HG02571 (cell line): ENCODE results near the gene ZMYND8.
"Not testable (repeated sequence)": the region's sequence is repeated elsewhere in the genome, so short reads cannot be mapped to it uniquely, and the experiment has no call there.

Experiments
- ATAC-seq: cut with Tn5 transposase; IDR thresholded peaks from one replicate; pipeline ENCODE4 v1.9.1; 2021; ENCODE audit warnings: mild to moderate bottlenecking, moderate library complexity; ENCODE audit not compliant: unreplicated experiment

Gene ZMYND8

DNA sequence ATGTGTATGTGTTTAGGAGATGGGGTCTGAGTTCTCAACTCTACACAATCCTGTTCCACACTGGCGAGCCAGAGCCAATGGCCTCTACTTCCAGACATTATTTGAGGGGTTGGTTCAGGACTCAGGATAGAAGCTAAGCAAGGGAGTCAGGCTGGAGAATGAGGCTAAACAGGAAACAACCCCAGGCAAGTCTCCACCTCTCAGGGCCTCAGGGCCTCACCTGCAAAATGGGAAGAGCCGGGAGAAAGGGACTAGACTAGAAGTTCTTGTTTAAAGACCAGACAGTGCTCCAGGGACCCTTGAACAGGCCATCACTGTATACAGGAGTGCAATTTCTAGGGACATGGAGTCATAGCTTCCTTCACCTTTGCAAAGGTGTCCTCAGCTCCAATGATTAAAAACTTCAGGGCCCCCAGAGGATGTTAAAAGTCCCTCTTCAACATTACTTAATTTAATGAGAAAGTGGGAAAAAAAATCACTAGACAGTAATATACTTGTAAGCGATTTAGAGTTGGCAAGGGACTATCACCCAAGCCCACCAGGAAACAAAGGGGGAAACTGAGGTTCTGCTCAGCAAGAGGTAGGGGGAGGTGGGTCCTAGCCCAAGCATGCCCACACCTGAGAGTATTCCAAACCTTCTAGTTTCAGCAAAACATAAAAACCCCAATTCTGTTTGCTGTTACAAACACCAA lies 41.7 kb downstream of the ZMYND8 start:
- no peak for ATAC-seq

DNA sequence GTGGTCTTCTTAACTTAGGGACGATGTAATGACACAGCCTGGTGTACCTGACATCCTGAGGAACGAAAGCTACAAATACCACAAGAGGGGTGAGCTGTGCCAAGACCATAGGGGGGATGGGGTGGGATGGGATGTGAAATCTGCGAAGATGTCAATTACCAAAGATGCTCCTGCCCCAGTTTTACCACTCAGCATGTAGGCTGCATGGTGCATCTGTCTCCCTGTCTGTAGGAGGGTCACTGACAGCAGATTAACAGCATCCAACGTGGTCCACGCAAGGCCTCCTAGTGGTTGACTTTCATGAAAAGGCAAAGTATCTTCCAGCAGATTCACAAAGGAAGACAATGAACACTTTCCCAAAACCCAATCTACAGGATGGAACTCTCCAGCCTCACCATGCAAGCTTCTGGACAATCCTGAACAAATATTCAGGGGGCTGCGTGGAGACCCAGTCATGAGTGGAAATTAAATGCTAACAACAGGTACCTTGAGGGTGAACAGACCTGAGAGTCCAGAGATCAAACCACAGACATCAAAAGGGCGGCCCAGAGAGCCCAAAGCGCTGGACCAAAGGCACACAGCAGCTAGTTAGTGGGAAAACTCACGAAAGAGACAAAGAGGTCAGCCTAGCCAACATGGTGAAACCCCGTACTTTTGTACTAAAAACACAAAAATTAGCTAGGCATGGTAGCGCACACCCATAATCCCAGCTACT lies 44.4 kb downstream of the ZMYND8 start:
- no peak for ATAC-seq

DNA sequence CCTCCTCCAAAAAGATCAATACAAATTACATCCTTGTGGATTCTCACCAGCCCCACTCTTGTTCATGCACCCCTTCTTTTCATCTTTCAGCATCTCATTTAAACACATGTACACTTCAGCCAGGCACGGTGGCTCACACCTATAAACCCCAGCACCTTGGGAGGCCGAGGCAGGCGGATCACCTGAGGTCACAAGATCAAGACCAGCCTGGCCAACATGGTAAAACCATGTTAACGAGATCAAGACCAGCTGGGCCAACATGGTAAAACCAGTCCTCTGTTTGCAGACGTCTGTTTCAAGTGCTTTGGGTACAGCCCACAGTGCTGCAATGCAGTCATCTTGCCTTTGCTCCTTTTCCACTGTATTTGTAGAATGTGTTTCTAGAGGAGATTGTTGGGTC lies 45.3 kb downstream of the ZMYND8 start:
- ATAC-seq: no peak

DNA sequence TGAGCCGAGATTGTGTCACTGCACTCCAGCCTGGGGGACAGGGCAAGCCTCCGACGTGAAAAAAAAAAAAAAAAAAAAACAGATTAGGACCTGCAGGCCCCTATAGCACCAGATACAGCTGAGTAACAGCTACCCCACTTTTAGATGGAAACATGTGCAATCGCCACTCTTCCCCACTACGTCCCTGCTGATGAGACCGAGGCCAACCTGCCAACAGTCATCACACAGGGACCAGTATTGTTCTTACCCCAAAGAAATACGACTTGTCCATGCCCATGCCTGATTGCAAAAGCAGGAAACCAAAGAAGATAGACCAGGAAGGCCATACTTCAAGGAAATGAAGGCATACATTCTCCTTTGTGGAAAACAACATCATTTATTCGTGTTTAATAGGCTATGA lies 45.8 kb downstream of the ZMYND8 start:
- ATAC-seq: no peak

DNA sequence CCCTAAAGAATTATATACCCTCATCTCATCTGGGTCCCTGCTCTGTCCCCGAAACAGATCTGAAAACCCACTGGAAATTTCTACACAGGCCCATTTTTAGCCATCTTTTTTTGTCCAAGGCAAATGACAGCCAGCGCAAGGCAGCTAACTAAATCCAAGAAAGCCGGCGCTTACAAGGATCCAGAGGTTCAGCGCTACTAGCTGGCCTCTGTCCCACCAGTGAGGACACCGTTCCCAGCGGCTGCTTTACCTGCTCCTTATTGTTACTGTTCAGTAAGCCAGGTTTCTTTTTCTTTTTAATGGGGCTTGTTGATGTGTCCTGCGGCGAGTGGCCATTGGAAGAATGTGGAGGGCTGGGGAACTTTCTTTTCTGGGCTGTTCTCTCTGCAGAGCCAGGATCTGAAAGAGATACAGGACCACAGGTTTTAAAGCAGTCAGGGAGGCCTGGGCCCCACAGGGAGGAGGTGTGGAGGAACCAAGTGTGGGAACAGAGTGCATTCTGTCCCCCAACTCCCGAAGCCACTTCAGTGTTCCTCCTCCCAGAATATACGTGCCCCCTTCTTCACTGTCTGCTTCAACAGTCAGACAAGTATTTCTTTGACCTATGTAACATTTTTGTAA lies 46.6 kb downstream of the ZMYND8 start:
- ATAC-seq: no peak

DNA sequence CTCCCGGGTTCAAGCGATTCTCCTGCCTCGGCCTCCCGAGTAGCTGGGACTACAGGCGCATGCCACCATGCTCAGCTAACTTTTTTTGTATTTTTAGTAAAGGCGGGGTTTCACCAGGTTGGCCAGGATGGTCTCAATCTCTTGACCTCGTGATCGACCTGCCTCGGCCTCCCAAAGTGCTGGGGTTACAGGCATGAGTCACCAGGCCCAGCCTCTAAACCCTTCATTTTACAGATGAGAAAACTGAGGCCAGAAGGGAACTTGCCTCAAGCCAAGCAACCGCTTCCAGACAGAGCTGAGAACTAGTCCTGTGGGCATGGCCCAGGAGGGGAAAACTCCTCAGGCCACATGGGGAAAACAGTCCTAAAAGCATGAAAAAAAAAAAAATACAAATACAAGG lies 47.1 kb downstream of the ZMYND8 start:
- ATAC-seq: no peak

DNA sequence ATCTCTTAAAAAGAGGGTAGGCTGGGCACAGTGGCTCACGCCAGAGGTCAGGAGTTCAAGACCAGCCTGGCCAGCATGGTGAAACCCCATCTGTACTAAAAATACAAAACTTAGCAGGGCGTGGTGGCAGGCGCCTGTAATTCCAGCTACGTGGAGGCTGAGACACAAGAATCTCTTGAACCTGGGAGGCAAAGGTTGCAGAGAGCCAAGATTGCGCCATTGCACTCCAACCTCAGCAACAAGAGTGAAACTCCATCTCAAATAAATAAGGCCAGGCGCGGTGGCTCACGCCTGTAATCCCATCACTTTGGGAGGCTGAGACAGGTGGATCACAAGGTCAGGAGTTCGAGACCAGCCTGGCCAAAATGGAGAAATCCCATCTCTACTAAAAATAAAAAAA lies 48.9 kb downstream of the ZMYND8 start:
- ATAC-seq: not testable (repeated sequence)

DNA sequence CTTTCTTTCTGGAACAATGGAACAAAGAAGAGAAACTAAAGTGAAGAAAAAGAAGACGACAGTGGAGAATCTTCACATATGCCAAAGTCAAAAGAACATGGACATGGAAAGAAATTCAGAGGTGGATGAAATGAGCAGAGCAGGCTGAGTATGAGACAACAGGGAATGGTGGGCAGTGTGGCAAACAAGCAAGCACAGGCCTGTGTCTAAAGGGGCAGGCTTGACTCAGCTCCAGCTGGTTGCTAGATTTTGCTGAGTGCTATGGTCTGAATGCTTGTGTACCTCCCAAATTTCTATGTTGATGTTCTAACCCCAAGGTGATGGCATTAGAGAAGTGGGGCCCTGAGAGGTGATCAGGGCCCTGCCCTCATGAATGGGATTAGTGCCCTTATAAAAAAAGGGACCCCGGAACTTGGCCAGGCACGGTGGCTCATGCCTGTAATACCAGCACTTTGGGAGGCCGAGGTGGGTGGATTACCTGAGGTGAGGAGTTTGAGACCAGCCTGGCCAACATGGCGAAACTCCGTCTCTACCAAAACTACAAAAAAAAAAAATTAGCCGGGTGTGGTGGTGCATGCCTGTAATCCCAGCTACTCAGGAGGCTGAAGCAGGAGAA lies 49.6 kb downstream of the ZMYND8 start:
- no peak for ATAC-seq

DNA sequence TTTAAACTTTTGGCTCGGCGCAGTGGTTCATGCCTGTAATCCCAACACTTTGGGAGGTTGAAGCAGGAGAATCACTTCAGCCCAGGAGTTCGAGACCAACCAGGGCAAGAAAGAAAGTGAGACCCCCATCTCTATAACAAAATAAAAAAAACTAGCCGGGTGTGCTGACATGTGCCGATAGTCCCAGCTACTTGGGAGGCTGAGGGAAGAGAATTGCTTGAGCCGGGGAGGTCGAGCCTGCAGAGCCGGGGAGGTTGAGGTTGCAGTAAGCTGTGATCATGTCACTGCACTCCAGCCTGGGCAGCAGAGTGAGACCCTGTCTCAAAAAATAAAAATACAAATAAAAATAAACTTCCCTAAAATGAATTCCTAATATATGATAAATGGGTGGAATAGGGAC lies 50.4 kb downstream of the ZMYND8 start:
- no peak for ATAC-seq

DNA sequence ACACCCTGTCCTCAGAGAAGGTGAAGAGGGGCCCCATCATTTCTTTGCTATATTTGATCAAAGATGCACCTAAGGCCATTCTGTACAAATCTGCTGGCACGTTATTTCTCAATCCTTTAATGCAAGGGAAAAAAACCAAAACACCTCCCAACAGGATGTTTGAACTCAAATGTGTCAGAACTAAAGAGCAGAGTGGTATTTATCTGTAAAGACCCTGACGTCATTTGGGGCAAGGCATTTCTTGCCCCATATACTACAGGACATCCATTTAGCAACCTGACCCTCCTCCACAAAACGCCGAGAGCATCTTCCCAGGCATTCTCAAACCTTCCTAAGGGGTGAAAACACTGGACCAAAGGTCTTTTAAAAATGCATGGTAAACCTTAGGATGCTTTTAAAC lies 50.8 kb downstream of the ZMYND8 start:
- no peak for ATAC-seq

DNA sequence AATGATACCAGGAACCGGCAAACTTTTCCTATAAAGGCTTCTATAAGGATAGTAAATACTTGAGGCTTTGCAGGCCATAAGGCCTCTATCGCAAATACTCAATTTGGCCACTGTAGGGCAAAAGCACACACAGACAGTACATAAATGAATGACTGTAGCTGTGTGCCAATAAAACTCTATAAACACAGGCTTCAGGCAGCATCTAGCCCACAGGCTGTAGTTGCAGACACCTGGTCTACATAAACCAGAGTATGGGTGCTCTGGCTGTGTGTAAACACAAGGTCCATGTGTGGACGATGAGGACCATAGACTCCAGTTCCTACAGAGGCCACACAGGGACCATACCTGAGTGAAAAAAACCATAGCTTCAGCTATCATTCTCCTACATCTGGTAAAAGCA lies 52.2 kb downstream of the ZMYND8 start:
- no peak for ATAC-seq

DNA sequence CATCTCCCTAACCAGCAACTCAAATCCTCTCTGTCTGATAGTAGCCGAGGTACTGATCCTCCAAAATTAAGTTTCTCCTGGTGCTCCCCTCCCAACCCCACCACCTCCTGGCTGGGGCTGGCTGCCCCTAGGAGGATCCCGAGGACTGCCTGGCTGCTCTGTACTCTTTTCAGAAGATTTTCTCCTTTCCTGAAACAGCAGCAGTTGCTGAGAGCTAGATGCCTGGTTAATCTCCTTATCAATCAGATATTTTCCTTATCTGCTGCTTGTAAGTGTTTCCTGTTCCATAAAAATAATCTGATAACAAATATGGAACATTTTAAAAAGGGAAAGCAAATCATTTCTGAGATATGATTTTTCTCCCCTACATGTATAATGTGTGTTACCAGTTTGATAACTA lies 52.8 kb downstream of the ZMYND8 start:
- ATAC-seq: no peak

DNA sequence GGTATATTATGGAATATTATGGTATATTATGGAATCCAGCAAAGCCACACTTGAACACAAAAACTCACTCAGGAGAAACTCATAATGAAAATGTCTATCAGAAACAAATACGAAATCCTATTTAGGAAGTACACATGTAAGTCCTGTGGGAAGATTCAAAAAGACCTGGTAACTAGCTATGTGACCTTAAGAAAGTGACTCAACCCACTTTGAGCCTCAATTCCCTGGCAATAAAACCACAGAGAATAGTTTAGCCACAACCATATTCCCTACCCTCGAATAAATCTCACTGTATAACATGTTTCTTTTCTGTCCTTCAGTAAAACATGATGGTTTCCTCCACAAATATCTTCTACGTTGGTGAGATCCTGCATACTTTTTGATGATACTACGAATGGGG lies 56.4 kb downstream of the ZMYND8 start:
- no peak for ATAC-seq

DNA sequence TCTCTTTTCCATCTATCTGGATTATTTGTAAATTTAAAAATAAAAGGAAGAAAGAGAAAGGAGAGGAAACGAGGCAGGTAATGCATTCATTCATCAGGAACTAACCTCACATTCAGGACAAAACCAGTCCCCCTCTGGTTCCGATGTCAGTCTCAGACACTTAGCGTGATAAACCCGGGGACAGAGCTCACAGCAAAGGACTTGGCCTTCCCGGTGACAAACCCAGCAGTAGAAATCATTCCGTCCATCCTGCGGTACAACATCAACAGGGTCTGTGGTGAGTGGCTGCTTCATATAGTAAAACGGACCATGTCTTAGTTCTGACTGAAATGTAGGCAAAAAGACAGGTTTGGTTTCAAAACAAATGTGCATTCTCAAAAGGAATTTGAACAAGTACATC lies 57.9 kb downstream of the ZMYND8 start:
- no peak for ATAC-seq

DNA sequence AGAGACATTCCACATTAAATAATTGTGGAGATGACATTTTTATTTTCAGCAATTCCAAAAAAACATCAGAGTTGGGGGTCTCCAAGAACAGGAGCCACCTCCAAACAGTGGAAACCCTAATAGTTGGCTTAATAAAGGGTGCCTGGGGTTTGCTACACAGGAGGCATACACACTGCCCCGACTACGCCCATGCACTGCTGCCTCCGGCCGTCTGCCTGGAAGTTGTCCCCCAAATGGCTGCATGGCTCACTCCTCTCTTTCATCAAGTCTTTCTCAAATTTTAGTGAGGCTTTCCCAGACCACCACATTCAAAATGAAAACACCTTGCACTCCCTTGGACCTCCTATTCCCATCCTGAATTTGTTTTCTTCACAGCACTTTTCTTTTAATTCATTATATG lies 58.8 kb downstream of the ZMYND8 start:
- ATAC-seq: no peak

DNA sequence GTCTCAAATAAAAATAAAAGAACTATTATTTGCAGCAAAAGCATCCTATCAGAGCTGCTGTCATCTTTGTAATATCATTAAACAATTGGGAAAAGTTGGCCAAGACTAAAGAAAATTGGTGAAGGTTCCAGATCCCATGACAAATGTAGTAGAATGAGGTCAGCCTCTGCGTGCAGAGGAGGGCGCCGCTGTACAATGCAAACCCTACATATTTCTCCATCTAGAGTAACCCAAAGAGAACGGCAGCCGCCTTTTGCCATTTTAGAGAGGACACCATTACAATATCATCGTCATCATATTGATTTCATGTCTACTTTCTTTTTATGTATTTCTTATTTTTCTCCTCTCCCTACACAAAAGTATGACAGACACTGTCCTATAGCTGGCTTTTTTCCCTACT lies 59.5 kb downstream of the ZMYND8 start:
- ATAC-seq: no peak

DNA sequence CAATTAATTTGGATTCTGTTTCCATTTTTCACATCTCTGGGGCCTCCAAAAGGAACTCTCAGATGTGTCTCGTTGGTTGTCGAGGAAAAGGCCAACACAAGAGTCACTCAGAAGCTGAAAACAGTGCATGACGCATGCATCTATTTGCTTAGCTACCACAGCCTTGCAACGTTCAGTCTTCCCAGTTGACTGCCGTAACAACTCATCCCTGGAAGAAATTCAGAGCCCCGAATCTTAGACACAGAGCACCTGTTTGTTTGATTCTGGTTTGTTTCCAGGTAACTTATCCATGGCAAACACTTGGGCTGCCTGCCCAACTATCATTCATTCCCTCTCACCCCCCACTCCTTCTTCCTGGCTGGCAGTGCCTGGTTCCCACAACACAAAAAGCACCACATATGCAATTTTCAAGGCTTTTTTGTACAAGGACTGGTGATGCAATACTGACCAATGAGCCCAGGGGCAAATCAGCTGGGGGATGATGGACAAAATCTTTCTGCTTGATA lies 60.5 kb downstream of the ZMYND8 start:
- no peak for ATAC-seq

DNA sequence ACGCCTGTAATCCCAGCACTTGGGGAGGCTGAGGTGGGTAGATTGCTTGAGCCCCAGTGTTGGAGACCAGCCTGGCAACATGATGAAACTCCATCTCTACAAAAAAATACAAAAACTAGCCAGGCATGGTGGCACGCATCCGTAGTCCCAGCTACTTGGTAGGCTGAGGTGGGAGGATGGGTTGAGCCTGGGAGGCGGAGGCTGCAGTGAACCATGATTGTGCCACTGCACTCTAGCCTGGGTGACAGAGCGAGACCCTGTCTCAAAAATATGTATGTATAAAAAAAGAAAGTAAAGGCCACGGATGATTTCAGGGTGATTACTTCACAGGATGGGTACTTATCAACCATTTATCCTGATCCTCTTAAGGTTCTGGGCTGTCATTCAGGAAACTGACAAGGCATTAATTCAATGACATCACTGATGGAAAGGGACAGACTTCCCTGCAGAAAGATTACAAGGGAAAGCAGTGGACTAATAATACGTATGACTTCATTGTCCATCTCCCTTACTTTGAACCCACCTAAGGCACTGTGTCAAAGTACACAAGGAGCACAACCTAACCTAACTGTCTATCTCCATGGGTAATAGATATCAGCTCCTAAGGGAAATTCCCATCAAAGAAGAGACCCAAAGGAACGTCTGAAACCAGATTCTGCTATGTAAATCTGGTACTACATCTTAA lies 61.2 kb downstream of the ZMYND8 start:
- no peak for ATAC-seq

DNA sequence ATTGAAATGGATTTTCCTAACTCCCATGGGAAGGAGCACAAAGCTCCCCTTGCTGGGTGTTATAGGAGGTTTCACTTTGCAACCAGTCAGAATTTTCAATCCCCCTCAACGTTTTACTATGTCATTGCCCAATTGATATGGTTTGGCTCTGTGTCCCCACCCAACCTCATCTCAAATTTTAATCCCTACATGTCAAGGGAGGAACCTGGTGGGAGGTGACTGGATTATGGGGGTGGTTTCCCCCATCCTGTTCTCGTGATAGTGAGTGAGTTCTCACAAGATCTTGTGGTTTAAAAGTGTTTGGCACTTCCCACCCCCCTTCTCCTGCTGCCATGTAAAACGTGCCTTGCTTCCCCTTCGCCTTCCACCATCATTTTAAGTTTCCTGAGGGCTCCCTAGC lies 62.9 kb downstream of the ZMYND8 start:
- ATAC-seq: no peak

DNA sequence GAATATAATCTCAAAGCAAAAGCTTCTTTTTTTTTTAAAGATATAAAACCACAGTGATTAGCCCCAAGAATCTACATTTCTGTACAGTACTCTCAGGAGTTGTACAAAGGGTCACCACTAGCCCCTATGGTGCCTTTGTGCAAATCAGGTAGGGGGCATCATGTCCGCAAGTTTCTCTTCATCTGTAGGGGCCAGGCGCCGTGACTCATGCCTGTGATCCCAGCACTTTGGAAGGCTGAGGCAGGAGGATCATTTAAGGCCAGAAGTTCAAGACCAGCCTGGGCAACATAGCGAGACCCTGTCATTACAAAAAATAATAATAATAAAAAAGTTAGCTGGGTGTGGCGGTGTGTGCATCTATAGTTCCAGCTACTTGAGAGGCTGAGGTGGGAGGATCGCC lies 63.9 kb downstream of the ZMYND8 start:
- no peak for ATAC-seq
